ENCODE results near the gene SLC50A1.

The SLC50A1 gene

GRCh38 chr1:155184351-155184811 is 48.7 kb downstream of the SLC50A1 start:
- no peak for DNase-seq (ENCODE audit: low read depth in 2 of 2)

GRCh38 chr1:155184835-155185782 is 49.5 kb downstream of the SLC50A1 start:
- no peak for DNase-seq (ENCODE audit: low read depth in 2 of 2)

GRCh38 chr1:155185783-155186066 is 50.1 kb downstream of the SLC50A1 start:
- DNase-seq (ENCODE audit: low read depth in 2 of 2) = no peak

GRCh38 chr1:155186067-155186793 is 50.6 kb downstream of the SLC50A1 start:
- DNase-seq (ENCODE audit: low read depth in 2 of 2) = no peak

- DNase-seq (ENCODE audit: low read depth in 2 of 2) = no peak
Measured at GRCh38 chr1:155186794-155187455, 51.3 kb downstream of the SLC50A1 start.

- no peak for DNase-seq (ENCODE audit: low read depth in 2 of 2)
Measured at GRCh38 chr1:155187456-155187891, 51.8 kb downstream of the SLC50A1 start.

- DNase-seq (ENCODE audit: low read depth in 2 of 2) = no peak
Measured at GRCh38 chr1:155188268-155188667, 52.6 kb downstream of the SLC50A1 start.

Data from stimulated activated CD4-positive, alpha-beta T cell treated with anti-CD3 and anti-CD28 coated beads, Interleukin-1b, Interleukin-23, amount 100 ng/mL, for 1 hour (primary cell).